ENCODE data around the gene SLC25A10. TPM values are rescaled to one million over a fixed set of nuclear protein-coding genes. Genes with fewer than 3 reads are reported as not detected.

Gene SLC25A10
- total RNA-seq, 1 experiment from 2014 or later, result 30.9 TPM

GRCh38 chr17:81691196-81691595 lies 20.9 kb upstream of the SLC25A10 start:
- Histone ChIP-seq H3K23me2 (ENCODE audit: insufficient read length, low read depth, low read length, poor library complexity, severe bottlenecking) (no peaks in the 10 kb centered on the region), H4K91ac (ENCODE audit: insufficient read length, low read depth, low read length) (no peak overlapping the region), H3K27me3 (ENCODE audit: insufficient read depth, low read length) (no peaks in the 10 kb centered on the region), H4K8ac (replicated peaks; ENCODE audit: insufficient read length, low read depth, low read length) (no peak overlapping the region), H2BK120ac (ENCODE audit: low read depth, low read length, poor library complexity, severe bottlenecking) (no peak overlapping the region), H2BK15ac (ENCODE audit: low read depth, low read length) (no peak overlapping the region), H3K27ac (ENCODE audit: insufficient read length, low read depth, low read length) (no peak overlapping the region), H3K4ac (ENCODE audit: low read depth, low read length) (no peak overlapping the region), H3K23ac (ENCODE audit: insufficient read length, low read depth, low read length) (no peak overlapping the region), H2BK20ac (ENCODE audit: low read depth, low read length, poor library complexity, severe bottlenecking) (no peak overlapping the region), H4K5ac (ENCODE audit: insufficient read length, low read depth, low read length) (no peak overlapping the region), H3K9me3 (ENCODE audit: control insufficient read depth, low read depth, low read length) (no peaks in the 10 kb centered on the region), H3K79me1 (ENCODE audit: insufficient read depth, low read depth, low read length, poor library complexity, severe bottlenecking) (no peaks in the 10 kb centered on the region), H3K18ac (ENCODE audit: insufficient read length, low read depth, low read length) (no peak overlapping the region), H2BK5ac (ENCODE audit: insufficient read length, low read length) (no peak overlapping the region), H4K20me1 (ENCODE audit: control insufficient read depth, insufficient read depth, insufficient read length) (no peaks in the 10 kb centered on the region), H3K4me2 (ENCODE audit: insufficient read depth, insufficient read length, low read length) (no peak overlapping the region), H3K56ac (ENCODE audit: insufficient read length, low read depth, low read length) (no peak overlapping the region), H2BK12ac (ENCODE audit: insufficient read length, low read depth, low read length) (no peak overlapping the region), H3K4me1 (ENCODE audit: insufficient read depth, low read length) (no peaks in the 10 kb centered on the region), H3K9ac (ENCODE audit: extremely low read depth, insufficient read length, low read length) (no peak overlapping the region), H2AK5ac (ENCODE audit: insufficient read length, low read length) (no peak overlapping the region), H2AFZ (ENCODE audit: low read length) (no peak overlapping the region), H3T11ph (ENCODE audit: low read length) (no peak overlapping the region), H3K79me2 (ENCODE audit: insufficient read depth, low read length) (peaks cover 2% of the 10 kb centered on the region; the same call in 1 of the 2 replicates), H3K14ac (ENCODE audit: insufficient read depth, low read length) (no peak overlapping the region)
- no peaks in the 10 kb centered on the region for H3K27me3 Mint-ChIP-seq (ENCODE audit: low read depth)
- no peak overlapping the region for H3K4me3 Mint-ChIP-seq
- no peak for DNase-seq
- no peak overlapping the region; a peak in 1 of 7 replicates for H3K27ac Mint-ChIP-seq
- no peak for TF ChIP-seq CTCF (conservative IDR thresholded peaks at IDR 0.05)
- WGBS (ENCODE audit: extremely low coverage, insufficient read length, low lambda C conversion rate), result no CpG with 5 or more reads among the region's 18 CpGs
- H3K4me1 Mint-ChIP-seq, result no peaks in the 10 kb centered on the region
- H3K36me3 Mint-ChIP-seq (ENCODE audit: insufficient read depth in 1 of 3, low read depth in 3 of 3), result peaks cover 35 to 73% (median 62%) of the 10 kb centered on the region in 3 experiments
- no peaks in the 10 kb centered on the region for H3K9me3 Mint-ChIP-seq
